ENCODE data around the gene IQCM. TPM values are rescaled to one million over a fixed set of nuclear protein-coding genes. Genes with fewer than 3 reads are reported as not detected.

IQCM gene
- polyA plus RNA-seq, 3 donors = not detected

DNA sequence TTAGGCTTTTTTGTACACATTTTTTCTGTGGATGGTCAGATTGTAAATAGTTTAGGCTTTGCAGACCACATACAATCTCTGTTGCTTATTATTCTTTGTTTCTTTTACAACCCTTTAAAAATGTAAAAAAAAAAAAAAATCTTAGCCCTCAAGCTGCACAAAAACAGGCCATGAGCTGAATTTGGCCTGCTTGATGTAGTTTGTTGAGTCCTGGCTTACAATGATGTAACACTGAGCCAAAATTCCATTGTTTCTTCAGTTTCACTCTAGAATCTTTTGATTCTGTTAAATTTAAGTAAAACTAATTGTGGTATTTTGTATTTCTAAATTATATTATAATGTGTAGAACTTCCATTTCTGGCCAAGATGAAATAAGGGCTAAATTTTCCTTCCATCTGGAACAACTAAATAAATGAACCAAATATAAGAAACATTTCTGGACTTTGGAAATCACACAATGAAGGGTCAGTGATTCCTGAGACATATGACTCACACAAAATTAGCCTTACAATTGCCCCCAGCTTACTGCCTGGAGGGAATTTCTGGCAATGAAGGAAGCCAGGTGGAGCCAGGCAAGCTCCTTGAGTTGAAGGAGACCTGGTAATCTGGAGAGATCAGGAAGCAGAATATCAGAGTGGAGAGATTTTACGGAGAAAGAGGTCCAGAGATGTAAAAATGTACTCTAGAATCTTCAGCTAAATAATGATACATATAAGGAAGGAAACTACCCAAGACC, 29.8 kb downstream of the IQCM start:
- Histone ChIP-seq H4K20me1 (ENCODE audit: insufficient read depth, low read length) (no peaks in the 10 kb centered on the region), H3K79me2 (ENCODE audit: insufficient read depth, low read length) (no peaks in the 10 kb centered on the region), H2AFZ (ENCODE audit: insufficient read depth, low read depth, low read length, poor library complexity, severe bottlenecking) (no peak overlapping the region), H3K4me3 (replicated peaks in 1 of 3; ENCODE audit: low read depth in 2 of 3, low read length in 3 of 3) (no peak overlapping the region), H3K4me1 (ENCODE audit: control insufficient read depth in 1 of 2, insufficient read depth in 2 of 2, low read length in 2 of 2) (no peaks in the 10 kb centered on the region), H3K9ac (ENCODE audit: insufficient read depth, low read length, poor library complexity, severe bottlenecking) (no peak overlapping the region), H3K27ac (ENCODE audit: low read depth in 1 of 2, low read length in 2 of 2) (no peak overlapping the region), H3K4me2 (replicated peaks; ENCODE audit: extremely low read depth, low read length, poor library complexity, severe bottlenecking) (no peak overlapping the region), H3K36me3 (replicated peaks in 1 of 2; ENCODE audit: control insufficient read depth in 1 of 2, insufficient read depth in 2 of 2, low read length in 2 of 2) (no peaks in the 10 kb centered on the region), H3K27me3 (ENCODE audit: control insufficient read depth in 2 of 2, insufficient read depth in 2 of 2, low read length in 2 of 2) (no peaks in the 10 kb centered on the region), H3K9me3 (replicated peaks in 1 of 2; ENCODE audit: control insufficient read depth in 1 of 2, insufficient read depth in 1 of 2, low read length in 2 of 2) (no peaks in the 10 kb centered on the region)
- H3K9me3 Mint-ChIP-seq = peaks cover 0 to 13% (median 4%) of the 10 kb centered on the region in 7 donors
- H3K27ac Mint-ChIP-seq = no peak overlapping the region
- no CpG with 5 or more reads among the region's 1 CpG for WGBS (ENCODE audit: insufficient coverage)
- H3K36me3 Mint-ChIP-seq = no peaks in the 10 kb centered on the region
- DNase-seq = no peak
- no peaks in the 10 kb centered on the region for H3K27me3 Mint-ChIP-seq (ENCODE audit: low read depth in 3 of 3)
- intact Hi-C loops (cut with micrococcal nuclease) = no loop called here
- TF ChIP-seq, protein P1, sequence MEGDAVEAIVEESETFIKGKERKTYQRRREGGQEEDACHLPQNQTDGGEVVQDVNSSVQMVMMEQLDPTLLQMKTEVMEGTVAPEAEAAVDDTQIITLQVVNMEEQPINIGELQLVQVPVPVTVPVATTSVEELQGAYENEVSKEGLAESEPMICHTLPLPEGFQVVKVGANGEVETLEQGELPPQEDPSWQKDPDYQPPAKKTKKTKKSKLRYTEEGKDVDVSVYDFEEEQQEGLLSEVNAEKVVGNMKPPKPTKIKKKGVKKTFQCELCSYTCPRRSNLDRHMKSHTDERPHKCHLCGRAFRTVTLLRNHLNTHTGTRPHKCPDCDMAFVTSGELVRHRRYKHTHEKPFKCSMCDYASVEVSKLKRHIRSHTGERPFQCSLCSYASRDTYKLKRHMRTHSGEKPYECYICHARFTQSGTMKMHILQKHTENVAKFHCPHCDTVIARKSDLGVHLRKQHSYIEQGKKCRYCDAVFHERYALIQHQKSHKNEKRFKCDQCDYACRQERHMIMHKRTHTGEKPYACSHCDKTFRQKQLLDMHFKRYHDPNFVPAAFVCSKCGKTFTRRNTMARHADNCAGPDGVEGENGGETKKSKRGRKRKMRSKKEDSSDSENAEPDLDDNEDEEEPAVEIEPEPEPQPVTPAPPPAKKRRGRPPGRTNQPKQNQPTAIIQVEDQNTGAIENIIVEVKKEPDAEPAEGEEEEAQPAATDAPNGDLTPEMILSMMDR (IDR thresholded peaks at IDR 0.05) = no peak
- H3K4me1 Mint-ChIP-seq = no peaks in the 10 kb centered on the region
- no peak overlapping the region for H3K4me3 Mint-ChIP-seq

DNA sequence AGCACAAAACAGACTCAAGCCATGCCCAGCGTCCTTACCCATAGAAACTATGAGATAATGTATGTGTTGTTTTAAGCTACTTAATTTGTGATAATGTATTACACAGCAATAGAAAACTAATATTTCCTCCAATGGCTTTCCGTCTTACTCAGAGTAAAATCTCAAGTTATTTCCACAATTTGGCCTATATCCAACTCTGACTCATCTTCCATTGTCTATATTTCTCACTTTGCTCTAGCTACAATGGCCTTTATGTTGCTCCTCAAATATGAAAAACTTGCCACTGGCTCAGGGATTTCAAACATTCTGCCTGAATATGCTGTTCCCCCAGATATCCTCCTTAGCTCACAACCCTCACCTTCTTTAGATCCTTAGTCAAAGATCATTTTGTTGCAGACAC, 31.6 kb downstream of the IQCM start:
- Histone ChIP-seq H2AFZ (ENCODE audit: insufficient read depth, low read depth, low read length, poor library complexity, severe bottlenecking) (no peak overlapping the region), H3K27ac (ENCODE audit: low read depth in 1 of 2, low read length in 2 of 2) (no peak overlapping the region), H3K9ac (ENCODE audit: insufficient read depth, low read length, poor library complexity, severe bottlenecking) (no peak overlapping the region), H4K20me1 (ENCODE audit: insufficient read depth, low read length) (no peaks in the 10 kb centered on the region), H3K4me2 (replicated peaks; ENCODE audit: extremely low read depth, low read length, poor library complexity, severe bottlenecking) (no peak overlapping the region), H3K4me3 (replicated peaks in 1 of 3; ENCODE audit: low read depth in 2 of 3, low read length in 3 of 3) (no peak overlapping the region), H3K36me3 (replicated peaks in 1 of 2; ENCODE audit: control insufficient read depth in 1 of 2, insufficient read depth in 2 of 2, low read length in 2 of 2) (no peaks in the 10 kb centered on the region), H3K9me3 (replicated peaks in 1 of 2; ENCODE audit: control insufficient read depth in 1 of 2, insufficient read depth in 1 of 2, low read length in 2 of 2) (no peaks in the 10 kb centered on the region), H3K79me2 (ENCODE audit: insufficient read depth, low read length) (no peaks in the 10 kb centered on the region), H3K27me3 (ENCODE audit: control insufficient read depth in 2 of 2, insufficient read depth in 2 of 2, low read length in 2 of 2) (no peaks in the 10 kb centered on the region), H3K4me1 (ENCODE audit: control insufficient read depth in 1 of 2, insufficient read depth in 2 of 2, low read length in 2 of 2) (no peaks in the 10 kb centered on the region)
- Mint-ChIP-seq H3K27ac (no peak overlapping the region), H3K36me3 (no peaks in the 10 kb centered on the region), H3K27me3 (ENCODE audit: low read depth in 3 of 3) (no peaks in the 10 kb centered on the region), H3K4me3 (no peak overlapping the region), H3K4me1 (no peaks in the 10 kb centered on the region), H3K9me3 (peaks cover 1 to 13% (median 3%) of the 10 kb centered on the region in 7 donors)
- intact Hi-C loops (cut with micrococcal nuclease) = no loop called here
- 71% methylated on average over 1 of the region's 2 CpGs for WGBS (ENCODE audit: insufficient coverage)
- no peak for DNase-seq
- TF ChIP-seq, protein P1 (IDR thresholded peaks at IDR 0.05) = no peak

Measured in CD14-positive monocyte (primary cell).